ENCODE data around the gene F2.

Gene F2

DNA sequence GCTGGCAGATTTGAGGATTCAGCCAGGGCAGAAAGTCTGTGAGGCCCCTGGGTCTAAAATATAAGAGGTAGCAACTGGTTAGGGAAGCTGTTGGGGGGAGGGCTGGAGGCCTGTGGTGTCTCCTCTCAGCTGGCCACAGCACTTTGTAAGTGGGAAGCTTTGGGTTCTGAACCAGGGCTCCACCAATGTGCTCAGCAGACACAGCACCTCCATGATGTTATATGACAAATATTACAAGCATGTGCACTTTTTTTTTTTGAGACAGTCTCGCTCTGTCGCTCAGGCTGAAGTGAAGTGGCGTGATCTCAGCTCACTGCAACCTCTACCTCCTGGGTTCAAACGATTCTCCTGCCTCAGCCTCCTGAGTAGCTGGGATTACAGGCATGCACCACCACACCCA is 26.6 kb upstream of the F2 start:
- Histone ChIP-seq H3K9ac (ENCODE audit: low read depth, low read length) (no peak overlapping the region), H3K36me3 (ENCODE audit: control insufficient read depth, insufficient read depth, low read length) (peaks cover 13% of the 10 kb centered on the region), H3K4me1 (ENCODE audit: control insufficient read depth, insufficient read depth, low read length) (no peaks in the 10 kb centered on the region)

DNA sequence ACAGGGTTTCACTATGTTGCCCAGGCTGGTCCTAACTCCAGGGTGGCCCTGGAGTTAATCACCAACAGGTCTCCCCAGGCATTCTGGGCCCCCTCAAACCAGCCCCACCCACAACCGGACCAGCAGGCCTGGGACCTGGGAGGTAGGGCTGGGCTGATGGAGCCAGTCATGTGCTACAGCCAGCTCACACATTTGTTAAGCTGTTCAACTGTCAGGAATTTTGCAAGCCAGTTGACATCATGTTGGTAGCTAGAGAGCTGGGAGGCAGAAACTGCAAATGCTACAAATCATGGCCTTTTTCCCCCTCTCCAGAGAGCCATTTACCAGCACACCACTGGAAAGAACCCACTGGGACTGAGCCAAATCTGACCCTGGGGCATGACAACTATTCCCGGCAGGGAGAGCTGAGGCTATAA is 25.4 kb upstream of the F2 start:
- no peaks in the 10 kb centered on the region for H3K27me3 ChIP-seq (ENCODE audit: control insufficient read depth, insufficient read depth, low read length)
- H3K36me3 ChIP-seq (ENCODE audit: control insufficient read depth, insufficient read depth, low read length), result peaks cover 11% of the 10 kb centered on the region
- H3K4me3 ChIP-seq (ENCODE audit: low read depth, low read length), result no peak overlapping the region
- H3K9me3 ChIP-seq (ENCODE audit: control insufficient read depth, insufficient read depth, low read length), result no peaks in the 10 kb centered on the region
- no peak overlapping the region for H3K9ac ChIP-seq (ENCODE audit: low read depth, low read length)
- no peaks in the 10 kb centered on the region for H3K4me1 ChIP-seq (ENCODE audit: control insufficient read depth, insufficient read depth, low read length)

More for the DNA sequence above, 26.6 kb upstream of the F2 start:
- Histone ChIP-seq H3K9me3 (ENCODE audit: control insufficient read depth, insufficient read depth, low read length) (no peaks in the 10 kb centered on the region), H3K27me3 (ENCODE audit: control insufficient read depth, insufficient read depth, low read length) (no peaks in the 10 kb centered on the region), H3K4me3 (ENCODE audit: low read depth, low read length) (no peak overlapping the region)

DNA sequence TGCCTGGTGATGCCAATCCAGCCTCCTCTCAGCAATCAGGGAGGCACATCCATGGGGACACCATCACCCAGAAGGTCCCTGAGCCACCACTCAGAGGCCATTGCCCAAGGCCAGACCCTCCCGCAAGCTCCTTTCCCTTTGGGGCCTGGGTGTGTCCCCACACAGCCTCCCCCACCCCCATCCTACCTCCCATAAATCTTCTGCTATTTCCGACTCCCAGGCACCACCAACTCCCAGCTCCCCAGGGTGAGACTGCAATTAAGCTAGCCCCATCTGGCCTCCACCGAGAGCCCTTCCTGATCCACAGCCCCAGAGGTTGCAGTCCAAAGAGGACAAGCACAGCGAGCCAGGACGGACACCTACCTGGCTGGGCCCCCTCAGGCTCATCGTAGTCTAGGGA is 24.9 kb upstream of the F2 start:
- no peaks in the 10 kb centered on the region for H3K27me3 ChIP-seq (ENCODE audit: control insufficient read depth, insufficient read depth, low read length)
- no peaks in the 10 kb centered on the region for H3K4me1 ChIP-seq (ENCODE audit: control insufficient read depth, insufficient read depth, low read length)
- H3K9ac ChIP-seq (ENCODE audit: low read depth, low read length), result no peak overlapping the region
- H3K36me3 ChIP-seq (ENCODE audit: control insufficient read depth, insufficient read depth, low read length), result peaks cover 11% of the 10 kb centered on the region
- H3K9me3 ChIP-seq (ENCODE audit: control insufficient read depth, insufficient read depth, low read length), result no peaks in the 10 kb centered on the region
- H3K4me3 ChIP-seq (ENCODE audit: low read depth, low read length), result no peak overlapping the region

DNA sequence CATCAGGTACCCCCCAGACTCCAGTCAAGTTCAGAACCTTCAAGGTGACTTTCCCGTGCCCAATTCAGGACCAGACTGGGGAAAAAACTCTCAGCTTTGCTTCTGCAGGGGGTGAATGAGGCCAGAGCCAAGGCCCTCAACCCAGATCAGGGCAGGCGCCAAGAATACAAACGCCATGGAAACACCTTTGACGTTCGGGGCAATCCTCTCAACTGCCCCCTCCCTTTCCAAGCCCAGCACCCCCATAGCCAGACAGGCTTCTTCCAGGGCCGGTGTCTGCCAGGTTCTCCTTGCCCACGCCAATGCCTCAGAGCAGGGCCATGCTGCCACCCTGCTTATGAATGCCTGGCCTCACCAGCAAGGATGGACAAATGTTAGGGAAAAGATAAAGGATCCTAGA is 24.4 kb upstream of the F2 start:
- H3K9ac ChIP-seq (ENCODE audit: low read depth, low read length), result no peak overlapping the region
- peaks cover 11% of the 10 kb centered on the region for H3K36me3 ChIP-seq (ENCODE audit: control insufficient read depth, insufficient read depth, low read length)

DNA sequence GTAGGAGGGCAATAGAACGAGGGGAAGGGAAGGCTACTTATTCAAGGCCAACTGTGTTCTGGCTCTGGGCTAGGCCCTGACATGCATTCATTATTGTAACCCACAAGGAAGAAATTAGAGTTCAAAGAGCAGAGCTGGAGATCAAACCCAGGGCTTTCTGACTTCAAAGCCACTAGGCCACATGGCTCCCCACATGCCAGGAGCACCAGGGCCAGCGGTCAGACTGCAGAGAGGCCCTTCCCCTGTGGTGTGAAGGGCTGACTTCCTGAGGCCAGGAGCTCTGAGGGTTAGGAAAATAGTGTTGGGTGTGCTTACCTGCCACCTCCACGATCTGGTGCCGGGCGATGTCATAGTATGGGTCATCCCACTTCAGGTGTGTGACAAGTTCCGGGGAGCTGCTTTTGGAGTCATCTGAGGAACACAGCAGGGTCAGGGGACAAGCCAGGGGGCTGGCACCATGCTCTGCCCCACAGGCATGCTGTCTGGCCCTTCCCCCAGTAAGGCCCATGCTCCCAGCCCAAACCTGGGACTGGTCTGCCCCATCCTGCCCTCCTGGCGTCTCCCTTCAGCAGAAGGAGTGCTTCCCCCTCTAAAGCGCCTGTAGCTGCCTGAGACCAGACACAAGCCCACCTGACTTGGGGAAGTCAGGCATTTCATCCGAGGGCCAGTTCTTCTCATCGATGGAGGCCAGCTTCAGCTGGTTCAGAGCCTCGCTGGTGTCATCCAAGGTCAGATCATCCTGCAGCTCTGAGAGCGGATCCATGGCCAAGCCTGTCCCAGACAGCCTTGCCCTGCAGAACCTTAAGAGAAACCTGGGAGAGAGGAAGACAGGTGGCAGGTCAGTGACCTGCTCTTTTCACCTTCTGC is 23.4 kb upstream of the F2 start:
- peaks cover 11% of the 10 kb centered on the region for H3K36me3 ChIP-seq (ENCODE audit: control insufficient read depth, insufficient read depth, low read length)
- no peaks in the 10 kb centered on the region for H3K27me3 ChIP-seq (ENCODE audit: control insufficient read depth, insufficient read depth, low read length)
- no peak overlapping the region for H3K4me3 ChIP-seq (ENCODE audit: low read depth, low read length)
- no peaks in the 10 kb centered on the region for H3K9me3 ChIP-seq (ENCODE audit: control insufficient read depth, insufficient read depth, low read length)
- no peak overlapping the region for H3K9ac ChIP-seq (ENCODE audit: low read depth, low read length)
- H3K4me1 ChIP-seq (ENCODE audit: control insufficient read depth, insufficient read depth, low read length), result no peaks in the 10 kb centered on the region

More for the DNA sequence above, 24.4 kb upstream of the F2 start:
- Histone ChIP-seq H3K4me3 (ENCODE audit: low read depth, low read length) (no peak overlapping the region), H3K9me3 (ENCODE audit: control insufficient read depth, insufficient read depth, low read length) (no peaks in the 10 kb centered on the region), H3K27me3 (ENCODE audit: control insufficient read depth, insufficient read depth, low read length) (no peaks in the 10 kb centered on the region), H3K4me1 (ENCODE audit: control insufficient read depth, insufficient read depth, low read length) (no peaks in the 10 kb centered on the region)

DNA sequence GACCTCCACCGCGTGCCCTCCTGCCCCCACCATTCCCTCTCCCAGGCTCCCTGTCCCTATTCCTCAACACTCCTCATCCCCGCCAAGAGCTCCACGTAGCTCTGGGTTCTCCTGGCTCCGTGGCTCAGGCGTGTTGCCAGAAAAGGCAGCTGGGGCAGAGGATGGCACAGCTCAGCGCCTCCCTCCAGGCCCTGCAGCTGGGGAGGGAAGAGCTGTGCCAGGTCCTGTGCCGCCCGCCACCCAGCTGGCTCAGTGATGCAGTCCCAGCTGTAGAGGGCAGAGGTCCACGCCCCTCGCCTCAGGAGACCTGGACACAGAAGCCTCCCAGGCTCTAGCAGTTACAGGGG is 22.8 kb upstream of the F2 start:
- no peaks in the 10 kb centered on the region for H3K27me3 ChIP-seq (ENCODE audit: control insufficient read depth, insufficient read depth, low read length)
- H3K4me3 ChIP-seq (ENCODE audit: low read depth, low read length), result no peak overlapping the region
- H3K36me3 ChIP-seq (ENCODE audit: control insufficient read depth, insufficient read depth, low read length), result peaks cover 11% of the 10 kb centered on the region
- no peaks in the 10 kb centered on the region for H3K4me1 ChIP-seq (ENCODE audit: control insufficient read depth, insufficient read depth, low read length)
- no peak overlapping the region for H3K9ac ChIP-seq (ENCODE audit: low read depth, low read length)
- no peaks in the 10 kb centered on the region for H3K9me3 ChIP-seq (ENCODE audit: control insufficient read depth, insufficient read depth, low read length)

DNA sequence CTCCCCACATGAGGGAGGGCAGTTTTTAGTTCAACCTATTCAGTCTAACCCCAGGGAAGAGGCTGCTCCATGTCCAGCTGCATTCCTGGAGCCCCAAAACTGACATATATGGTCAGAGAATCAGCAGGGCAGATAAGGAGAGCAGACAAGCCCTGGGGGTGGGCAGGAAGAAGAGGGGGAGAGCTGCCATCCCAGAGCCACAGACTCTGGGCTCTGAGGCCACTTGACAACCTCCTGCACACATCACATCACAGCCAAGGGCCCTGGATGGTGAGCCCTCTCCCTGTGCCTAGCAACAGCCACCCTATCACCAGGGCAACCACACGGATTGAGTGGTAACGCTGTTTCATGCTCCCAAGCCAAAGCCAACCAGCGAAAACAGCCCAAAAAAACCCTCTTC is 21.7 kb upstream of the F2 start:
- no peaks in the 10 kb centered on the region for H3K27me3 ChIP-seq (ENCODE audit: control insufficient read depth, insufficient read depth, low read length)
- H3K4me1 ChIP-seq (ENCODE audit: control insufficient read depth, insufficient read depth, low read length), result no peaks in the 10 kb centered on the region
- H3K4me3 ChIP-seq (ENCODE audit: low read depth, low read length), result no peak overlapping the region
- no peak overlapping the region for H3K9ac ChIP-seq (ENCODE audit: low read depth, low read length)
- H3K36me3 ChIP-seq (ENCODE audit: control insufficient read depth, insufficient read depth, low read length), result peaks cover 11% of the 10 kb centered on the region
- no peaks in the 10 kb centered on the region for H3K9me3 ChIP-seq (ENCODE audit: control insufficient read depth, insufficient read depth, low read length)

DNA sequence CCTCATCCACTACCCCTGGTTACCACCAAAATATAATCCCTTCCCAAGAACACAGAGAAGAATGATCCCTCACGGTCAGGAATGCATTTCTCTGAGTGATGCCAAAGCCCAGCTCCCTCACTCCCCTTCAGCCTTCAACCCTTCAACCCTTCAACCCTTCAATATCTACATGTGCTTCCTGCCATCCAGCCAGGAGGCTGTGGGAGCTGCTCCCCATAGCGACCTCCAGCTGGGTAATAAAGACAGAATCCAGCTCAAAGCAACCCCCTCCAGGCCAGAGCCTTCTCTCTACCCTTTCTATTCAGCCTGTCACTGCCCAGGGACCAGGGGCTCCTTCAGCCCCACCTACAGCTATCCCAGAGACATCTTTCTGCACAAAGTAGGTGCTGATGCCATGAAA is 21.3 kb upstream of the F2 start:
- H3K36me3 ChIP-seq (ENCODE audit: control insufficient read depth, insufficient read depth, low read length), result peaks cover 13% of the 10 kb centered on the region
- no peaks in the 10 kb centered on the region for H3K9me3 ChIP-seq (ENCODE audit: control insufficient read depth, insufficient read depth, low read length)
- H3K27me3 ChIP-seq (ENCODE audit: control insufficient read depth, insufficient read depth, low read length), result no peaks in the 10 kb centered on the region
- peak overlapping the region; percentile 8 for H3K9ac ChIP-seq (ENCODE audit: low read depth, low read length)
- no peaks in the 10 kb centered on the region for H3K4me1 ChIP-seq (ENCODE audit: control insufficient read depth, insufficient read depth, low read length)
- H3K4me3 ChIP-seq (ENCODE audit: low read depth, low read length), result no peak overlapping the region

DNA sequence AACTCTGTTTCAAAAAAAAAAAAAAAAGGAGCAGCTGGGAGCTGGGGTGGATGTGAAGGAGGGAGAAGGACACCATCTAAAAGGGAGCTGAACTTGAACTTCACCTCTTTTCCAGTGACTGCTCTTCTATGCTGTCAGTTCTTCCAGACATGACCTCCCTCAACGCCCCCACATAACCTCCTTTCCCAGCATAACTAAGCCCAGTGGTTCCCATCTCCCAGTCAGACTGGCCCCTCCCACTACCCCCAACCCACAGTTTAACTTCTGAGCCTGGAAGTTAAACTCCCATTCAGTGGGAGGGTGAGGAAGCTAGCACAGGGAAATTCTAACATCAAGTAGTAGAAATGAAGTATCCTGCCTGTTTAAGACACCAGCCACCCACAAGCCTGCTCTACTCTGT is 20.4 kb upstream of the F2 start:
- Histone ChIP-seq H3K9me3 (ENCODE audit: control insufficient read depth, insufficient read depth, low read length) (no peaks in the 10 kb centered on the region), H3K27me3 (ENCODE audit: control insufficient read depth, insufficient read depth, low read length) (no peaks in the 10 kb centered on the region), H3K4me3 (ENCODE audit: low read depth, low read length) (no peak overlapping the region), H3K4me1 (ENCODE audit: control insufficient read depth, insufficient read depth, low read length) (no peaks in the 10 kb centered on the region), H3K36me3 (ENCODE audit: control insufficient read depth, insufficient read depth, low read length) (peaks cover 20% of the 10 kb centered on the region), H3K9ac (ENCODE audit: low read depth, low read length) (no peak overlapping the region)

DNA sequence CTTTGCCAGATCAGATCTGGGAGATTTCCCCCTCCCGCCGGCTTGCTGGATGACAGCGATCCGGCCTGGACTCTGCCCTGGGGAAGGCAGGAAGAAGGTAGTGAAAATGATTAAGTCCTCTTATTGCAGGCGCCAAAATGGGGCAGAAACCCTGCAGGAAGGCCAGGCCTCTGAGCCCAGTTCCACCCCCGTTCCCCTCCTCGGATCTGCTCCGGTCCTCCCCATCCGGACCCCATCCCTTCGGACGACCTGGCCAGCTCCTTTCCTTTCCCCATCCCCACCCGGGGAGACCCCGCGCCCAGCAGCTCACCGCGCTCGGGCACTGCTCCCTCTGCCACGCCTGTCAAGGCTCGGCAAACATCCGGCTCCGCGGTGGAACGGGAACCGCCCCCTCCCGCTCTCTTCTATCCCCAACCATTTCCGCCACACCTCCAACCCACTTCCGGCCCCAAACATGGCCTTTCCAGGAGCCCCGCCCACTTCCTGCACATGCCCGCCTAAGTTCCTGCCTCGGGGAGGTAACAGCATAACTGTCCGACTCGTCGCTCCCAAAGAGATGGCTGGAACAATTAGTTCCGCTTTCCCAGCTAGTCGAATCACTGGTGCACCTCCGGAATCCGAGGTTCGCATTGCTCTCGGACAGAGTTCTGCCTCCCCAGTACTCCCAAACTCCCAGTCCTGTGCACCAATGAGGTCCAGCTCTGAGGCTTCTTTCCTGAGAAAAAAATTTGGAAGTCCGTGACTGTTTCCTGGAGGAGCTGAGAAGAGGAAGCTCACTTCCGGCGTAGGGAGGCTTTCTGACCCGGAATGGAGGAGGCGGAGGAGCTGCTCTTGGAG is 18.6 kb upstream of the F2 start, which contains the start of the genes ARHGAP1 and ZNF408:
ARHGAP1 (minus strand) TSS at position 379 of the 837 bp plus-strand sequence. CDS start 4,512 bp downstream, outside the sequence.
ZNF408 (plus strand) TSS at position 791 of the 837 bp plus-strand sequence; CDS start at position 808, 17 bp downstream.
- Histone ChIP-seq H3K27me3 (ENCODE audit: control insufficient read depth, insufficient read depth, low read length) (no peaks in the 10 kb centered on the region), H3K4me1 (ENCODE audit: control insufficient read depth, insufficient read depth, low read length) (no peaks in the 10 kb centered on the region), H3K4me3 (ENCODE audit: low read depth, low read length) (peak within 1 kb of the TSS; percentile 97), H3K9me3 (ENCODE audit: control insufficient read depth, insufficient read depth, low read length) (no peaks in the 10 kb centered on the region), H3K36me3 (ENCODE audit: control insufficient read depth, insufficient read depth, low read length) (peaks cover 28% of the 10 kb centered on the region), H3K9ac (ENCODE audit: low read depth, low read length) (peak within 1 kb of the TSS; percentile 99)

DNA sequence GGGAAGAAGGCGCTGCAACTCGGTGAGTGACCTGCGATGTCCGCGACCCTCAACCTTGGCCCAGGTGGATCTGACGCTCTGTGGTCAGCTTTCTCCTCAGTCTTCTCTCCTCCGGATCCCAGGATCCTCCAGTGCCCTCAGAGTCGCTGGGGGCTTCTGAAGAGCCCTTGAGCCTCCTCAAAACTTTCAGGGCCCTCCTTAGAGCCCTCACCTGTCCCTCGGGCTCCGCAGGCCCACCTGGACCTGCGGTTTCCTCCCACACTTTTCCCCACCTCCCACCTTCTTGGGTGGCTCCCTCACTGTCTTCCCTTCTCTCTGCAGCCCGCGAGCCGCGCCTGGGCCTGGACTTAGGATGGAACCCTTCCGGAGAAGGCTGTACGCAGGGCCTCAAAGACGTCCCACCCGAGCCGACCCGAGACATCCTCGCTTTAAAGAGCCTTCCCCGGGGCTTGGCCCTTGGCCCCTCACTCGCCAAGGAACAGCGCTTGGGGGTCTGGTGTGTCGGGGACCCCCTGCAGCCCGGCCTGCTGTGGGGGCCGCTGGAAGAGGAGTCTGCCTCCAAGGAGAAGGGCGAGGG is 17.8 kb upstream of the F2 start:
- Histone ChIP-seq H3K9ac (ENCODE audit: low read depth, low read length) (peak overlapping the region; percentile 99), H3K36me3 (ENCODE audit: control insufficient read depth, insufficient read depth, low read length) (peaks cover 35% of the 10 kb centered on the region), H3K4me3 (ENCODE audit: low read depth, low read length) (peak overlapping the region; percentile 97), H3K27me3 (ENCODE audit: control insufficient read depth, insufficient read depth, low read length) (no peaks in the 10 kb centered on the region), H3K4me1 (ENCODE audit: control insufficient read depth, insufficient read depth, low read length) (no peaks in the 10 kb centered on the region), H3K9me3 (ENCODE audit: control insufficient read depth, insufficient read depth, low read length) (no peaks in the 10 kb centered on the region)

Data from iPS-15b (cell line).